Erythroblast (primary cell): ENCODE measurements around the gene SULF2.

Source experiments
- GATA1 ChIP-seq: IDR thresholded peaks from 2 replicates; pipeline ENCODE4 v1.6.1; 2011; ENCODE audit warnings: low read depth, mild to moderate bottlenecking, control low read depth, low read length, moderate library complexity
- POLR2A ChIP-seq: IDR thresholded peaks from 2 replicates; pipeline ENCODE4 v1.6.1; 2011; ENCODE audit warnings: mild to moderate bottlenecking, low read length

- no peak for TF ChIP-seq POLR2A
- no peak for TF ChIP-seq GATA1
These were observed 74.1 kb downstream of the SULF2 start for GRCh38 chr20:47711046-47711752.
